Psoas muscle (tissue), 8 donors: ENCODE measurements around the gene TRIM72. TPM values are rescaled to one million over a fixed set of nuclear protein-coding genes. Genes with fewer than 3 reads are reported as not detected.
A peak's percentile ranks its signal among the peaks of the same experiment; 100 is the strongest.

Source experiments
- ATAC-seq, 4 donors: fragments of 200-7000 bp; cut with Tn5 transposase; one replicate each; pipeline ENCODE4 v1.9.1; 2020; ENCODE audit warnings: moderate library complexity in 3 of 4, mild to moderate bottlenecking in 2 of 4
- DNase-seq, 2 donors: peaks; one replicate each; pipeline ENCODE4 v3.0.0-alpha.2; 2020
- H3K27ac ChIP-seq: fragments of 200-600 bp; one replicate; pipeline ENCODE4 v1.8.0; 2022
- H3K27me3 ChIP-seq, 3 donors: fragments of 200-600 bp in 1 of 3; one replicate each; pipeline versions ENCODE4 v1.6.1 to v1.8.0; 2013 to 2022; ENCODE audit warnings: low read length in 2 of 3, mild to moderate bottlenecking in 2 of 3, moderate library complexity in 1 of 3; ENCODE audit not compliant: insufficient read depth in 3 of 3
- H3K36me3 ChIP-seq, 2 donors: fragments of 200-600 bp in 1 of 2; one replicate each; pipeline versions ENCODE4 v1.6.1 to v1.8.0; 2013 to 2022; ENCODE audit warnings: low read depth in 1 of 2, mild to moderate bottlenecking in 1 of 2, moderate library complexity in 1 of 2; ENCODE audit not compliant: insufficient read depth in 1 of 2
- H3K4me1 ChIP-seq: fragments of 200-600 bp; one replicate; pipeline ENCODE4 v1.8.0; 2022
- H3K4me3 ChIP-seq: fragments of 200-600 bp; one replicate; pipeline ENCODE4 v1.8.0; 2022; ENCODE audit warnings: mild to moderate bottlenecking
- H3K9me3 ChIP-seq: fragments of 200-600 bp; one replicate; pipeline ENCODE4 v1.8.0; 2022
- CTCF ChIP-seq: fragments of 200-600 bp; IDR thresholded peaks from one replicate; pipeline ENCODE4 v1.8.0; 2022; ENCODE audit warnings: antibody characterized with exemption
- WGBS, 3 donors: extraction: QIAGEN DNeasy Blood & Tissue Kit; methylation state at CpG; one replicate each; pipeline versions ENCODE4 v1.1.6 to v1.1.7; 2013; 5-methylcytosine and 5-hydroxymethylcytosine counted together
- intact Hi-C, 2 donors: fragments of 100-400 bp; cut with DNase I; formaldehyde crosslinking; loops; one replicate each; pipeline versions ENCODE4 v1.11.0 to v1.14.2; 2022
- polyA plus RNA-seq, 3 donors: library from polyadenylated mRNA; stranded (reverse); fragments of 200-250 nt; gene quantifications; one replicate each; pipeline ENCODE4 v1.2.3, GENCODE V29; 2013
- total RNA-seq, 4 donors: library from RNA; stranded (reverse); fragmentation: NEBNext Ultra II Directional in 2 of 4; extraction: Animal tissue kit (Norgen Biotek cat#: 25700) in 2 of 4; gene quantifications; one replicate each; pipeline versions ENCODE4 v1.2.1 to v1.2.4, GENCODE V29; 2021 to 2023
- donor health status: healthy with polysubstance abuse.
- donor health status: DM: no; HTN: no; CAD: no; lungs with moderate emphysema.
- donor health status: Bipolar disorder and iron deficiency.
- donor health status: healthy.
- donor health status: DM: yes; HTN: yes; CAD: no.
- donor health status: DM: no; HTN: no; CAD: no.
- donor health status: DM: no; HTN: no; CAD: no.
- donor health status: DM: yes; HTN: yes; CAD: no.

The TRIM72 gene
- total and polyA plus RNA-seq, 7 donors, result 62.9 to 236 (median 155) TPM

DNA sequence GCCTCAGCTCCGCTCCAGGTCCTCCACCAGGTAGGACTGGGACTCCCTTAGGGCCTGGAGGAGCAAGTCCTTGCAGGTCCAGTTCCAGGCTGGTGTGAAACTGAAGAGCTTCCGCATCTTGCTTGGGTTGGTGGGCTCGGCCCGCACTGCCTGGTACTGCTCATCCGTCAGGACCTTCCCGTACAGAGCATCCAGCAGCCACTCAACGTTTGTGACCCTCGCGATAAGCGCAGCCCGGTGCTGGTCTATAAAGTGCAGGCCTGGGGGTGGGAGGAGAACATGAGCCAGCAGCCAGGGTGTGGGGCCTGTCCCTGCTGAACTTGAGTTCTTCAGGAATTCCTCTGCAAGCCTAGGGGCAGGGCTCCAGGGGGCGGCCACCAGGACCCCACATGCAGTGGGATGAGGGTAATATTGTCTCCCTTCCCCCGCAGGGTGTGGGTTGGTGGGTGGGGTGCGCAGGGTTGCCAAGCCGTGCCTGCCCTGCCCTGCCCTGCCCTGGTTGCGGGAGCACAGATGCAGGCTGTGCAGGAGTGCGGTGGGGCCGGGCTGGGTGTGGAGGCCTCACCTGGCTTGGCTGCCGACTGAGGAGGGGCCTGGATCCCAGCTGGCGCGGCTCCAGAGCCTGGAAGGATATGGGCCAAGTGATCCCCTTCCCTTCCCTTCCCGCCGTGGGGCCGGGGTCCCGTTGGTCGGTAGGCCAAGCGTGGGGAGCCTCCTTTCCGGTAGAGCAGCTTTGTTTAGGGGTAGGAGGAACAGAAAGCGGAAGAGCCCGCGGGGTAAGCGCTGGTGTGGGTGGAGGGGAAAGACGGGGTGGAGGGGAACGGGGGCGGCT, 12.1 kb upstream of the TRIM72 start:
- 29 to 34% (median 31%) methylated on average over 26 to 35 of the region's 35 CpGs for WGBS, 3 donors
- ATAC-seq (peak; percentile 49 to 57 (median 56)), DNase-seq (peak; percentile 37 to 66)
- Histone ChIP-seq H3K36me3 (peaks cover 0 to 33% of the 10 kb centered on the region in 2 donors), H3K4me3 (peak overlapping the region; percentile 67), H3K4me1 (peaks cover 11% of the 10 kb centered on the region), H3K27ac (no peak overlapping the region), H3K9me3 (no peaks in the 10 kb centered on the region), H3K27me3 (no peaks in the 10 kb centered on the region)
- intact Hi-C loops, result no loop called here
- TF ChIP-seq CTCF, result no peak

- Histone ChIP-seq H3K27ac (peak within 1 kb of the TSS; percentile 27), H3K27me3 (no peaks in the 10 kb centered on the region), H3K4me1 (peaks cover 11% of the 10 kb centered on the region), H3K4me3 (peak within 1 kb of the TSS; percentile 67), H3K36me3 (peaks cover 0 to 25% of the 10 kb centered on the region in 2 donors), H3K9me3 (no peaks in the 10 kb centered on the region)
- no peak for TF ChIP-seq CTCF
- ATAC-seq (peak; percentile 42 to 54 (median 47)), DNase-seq (peak; percentile 67 to 74)
- WGBS, 3 donors, result 5 to 15% (median 6%) methylated on average over 46 to 69 of the region's 69 CpGs
- intact Hi-C loops, result no loop called here
Measured at GRCh38 chr16:31202414-31203375, 11.2 kb upstream of the TRIM72 start, which contains the start of gene PYCARD. Gene PYCARD (minus strand): TSS chr16:31202760. CDS start chr16:31202690, 70 bp downstream.

- ATAC-seq, result no peak
- no peaks in the 10 kb centered on the region for H3K9me3 ChIP-seq
- 86 to 89% (median 87%) methylated on average over 9 of the region's 9 CpGs for WGBS, 3 donors
- no peak for DNase-seq
- no peak overlapping the region for H3K4me3 ChIP-seq
- no peak for TF ChIP-seq CTCF
- no peak overlapping the region for H3K27ac ChIP-seq
- no peaks in the 10 kb centered on the region for H3K27me3 ChIP-seq
- H3K4me1 ChIP-seq, result peaks cover 11% of the 10 kb centered on the region
- intact Hi-C loops, result no loop called here
- H3K36me3 ChIP-seq, result peaks cover 0 to 2% of the 10 kb centered on the region in 2 donors
Measured at GRCh38 chr16:31204871-31205666, 8.8 kb upstream of the TRIM72 start.

DNA sequence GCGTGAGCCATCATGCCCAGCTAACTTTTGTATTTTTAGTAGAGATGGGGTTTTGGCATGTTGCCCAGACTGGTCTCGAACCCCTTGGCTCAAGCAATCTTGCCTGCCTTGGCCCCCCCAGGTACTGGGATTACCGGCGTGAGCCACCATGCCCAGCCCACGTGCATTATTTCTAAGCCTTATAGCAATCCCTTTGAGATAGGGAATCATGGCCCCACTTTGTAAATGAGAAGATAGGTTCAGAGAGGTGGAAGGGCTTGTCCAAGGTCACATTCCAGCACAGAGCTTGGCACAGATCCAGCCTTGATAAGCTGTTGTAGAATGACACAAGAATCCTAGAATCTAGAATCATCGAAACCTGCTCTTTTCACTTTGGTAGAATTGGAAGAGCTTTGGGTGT, 7.1 kb upstream of the TRIM72 start:
- WGBS, 3 donors, result 55 to 61% (median 60%) methylated on average over 6 of the region's 6 CpGs
- H3K4me1 ChIP-seq, result peaks cover 3% of the 10 kb centered on the region
- TF ChIP-seq CTCF, result no peak
- no peak overlapping the region for H3K27ac ChIP-seq
- DNase-seq (no peak), ATAC-seq (no peak)
- no peak overlapping the region for H3K4me3 ChIP-seq
- no peaks in the 10 kb centered on the region for H3K9me3 ChIP-seq
- H3K36me3 ChIP-seq, result no peaks in the 10 kb centered on the region
- intact Hi-C loops, result no loop called here
- H3K27me3 ChIP-seq, result no peaks in the 10 kb centered on the region
